Measurements from ENCODE around the gene HORMAD2. TPM values are rescaled to one million over a fixed set of nuclear protein-coding genes. Genes with fewer than 3 reads are reported as not detected.

HORMAD2 gene
- total and polyA plus RNA-seq, 2 donors (not counting 3 experiments of a cell fraction or from before 2014, with no cell fraction given), result not detected

GRCh38 chr22:30073743-30074142, 6.5 kb upstream of the HORMAD2 start:
- TF ChIP-seq EZH2 (IDR thresholded peaks at IDR 0.05; ENCODE audit: borderline replicate concordance, low read depth, low read length, severe bottlenecking) (no peak), POLR2A (IDR thresholded peaks at IDR 0.05; ENCODE audit: low read depth, low read length) (no peak), FOS (IDR thresholded peaks at IDR 0.05; ENCODE audit: borderline replicate concordance, insufficient read depth, low read length) (no peak), JUN (IDR thresholded peaks at IDR 0.05; ENCODE audit: borderline replicate concordance, insufficient read depth, insufficient read length, low read depth) (no peak), POLR2AphosphoS5 (IDR thresholded peaks at IDR 0.05; ENCODE audit: insufficient read depth, low read depth, low read length) (no peak), MYC (IDR thresholded peaks at IDR 0.05; ENCODE audit: low read depth, low read length) (no peak), GATA2 (IDR thresholded peaks at IDR 0.05; ENCODE audit: insufficient read depth, insufficient read length, low read depth, low read length) (no peak)
- TF ChIP-seq, protein P1, sequence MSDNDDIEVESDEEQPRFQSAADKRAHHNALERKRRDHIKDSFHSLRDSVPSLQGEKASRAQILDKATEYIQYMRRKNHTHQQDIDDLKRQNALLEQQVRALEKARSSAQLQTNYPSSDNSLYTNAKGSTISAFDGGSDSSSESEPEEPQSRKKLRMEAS (IDR thresholded peaks at IDR 0.05; ENCODE audit: insufficient read depth, insufficient read length), result no peak
- TF ChIP-seq, protein P2, sequence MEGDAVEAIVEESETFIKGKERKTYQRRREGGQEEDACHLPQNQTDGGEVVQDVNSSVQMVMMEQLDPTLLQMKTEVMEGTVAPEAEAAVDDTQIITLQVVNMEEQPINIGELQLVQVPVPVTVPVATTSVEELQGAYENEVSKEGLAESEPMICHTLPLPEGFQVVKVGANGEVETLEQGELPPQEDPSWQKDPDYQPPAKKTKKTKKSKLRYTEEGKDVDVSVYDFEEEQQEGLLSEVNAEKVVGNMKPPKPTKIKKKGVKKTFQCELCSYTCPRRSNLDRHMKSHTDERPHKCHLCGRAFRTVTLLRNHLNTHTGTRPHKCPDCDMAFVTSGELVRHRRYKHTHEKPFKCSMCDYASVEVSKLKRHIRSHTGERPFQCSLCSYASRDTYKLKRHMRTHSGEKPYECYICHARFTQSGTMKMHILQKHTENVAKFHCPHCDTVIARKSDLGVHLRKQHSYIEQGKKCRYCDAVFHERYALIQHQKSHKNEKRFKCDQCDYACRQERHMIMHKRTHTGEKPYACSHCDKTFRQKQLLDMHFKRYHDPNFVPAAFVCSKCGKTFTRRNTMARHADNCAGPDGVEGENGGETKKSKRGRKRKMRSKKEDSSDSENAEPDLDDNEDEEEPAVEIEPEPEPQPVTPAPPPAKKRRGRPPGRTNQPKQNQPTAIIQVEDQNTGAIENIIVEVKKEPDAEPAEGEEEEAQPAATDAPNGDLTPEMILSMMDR (IDR thresholded peaks at IDR 0.05; ENCODE audit: extremely low read depth in 1 of 2, insufficient read depth in 1 of 2, low read depth in 1 of 2, low read length in 2 of 2), result no peak
- Histone ChIP-seq H3K9me1 (replicated peaks; ENCODE audit: control insufficient read depth, extremely low read depth, insufficient read depth, low read length) (no peaks in the 10 kb centered on the region), H3K9ac (replicated peaks; ENCODE audit: extremely low read depth, insufficient read depth, low read length) (no peak overlapping the region), H3K4me2 (ENCODE audit: insufficient read depth, low read length) (no peak overlapping the region), H3K79me2 (ENCODE audit: control insufficient read depth, insufficient read depth, low read length) (no peaks in the 10 kb centered on the region), H3K4me1 (ENCODE audit: control insufficient read depth, extremely low read depth, insufficient read depth, low read length) (no peaks in the 10 kb centered on the region), H3K36me3 (ENCODE audit: control insufficient read depth in 2 of 2, extremely low read depth in 1 of 2, insufficient read depth in 2 of 2, low read length in 2 of 2) (no peaks in the 10 kb centered on the region), H2AFZ (ENCODE audit: low read depth, low read length) (no peak overlapping the region), H3K27me3 (ENCODE audit: control insufficient read depth in 2 of 2, insufficient read depth in 2 of 2, low read length in 2 of 2) (peaks cover 28 to 38% of the 10 kb centered on the region in 2 experiments), H3K9me3 (replicated peaks; ENCODE audit: control insufficient read depth, insufficient read depth, low read length) (no peaks in the 10 kb centered on the region), H3K4me3 (replicated peaks in 1 of 3; ENCODE audit: insufficient read depth in 1 of 3, low read depth in 1 of 3, low read length in 3 of 3) (no peak overlapping the region), H4K20me1 (replicated peaks; ENCODE audit: control insufficient read depth, extremely low read depth, insufficient read depth, low read length) (no peaks in the 10 kb centered on the region), H3K27ac (ENCODE audit: insufficient read depth, low read depth, low read length) (no peak overlapping the region)
- FAIRE-seq (no peak), DNase-seq (ENCODE audit: low read depth, low spot score) (no peak)
- BruUV-seq (replicated peaks), result no TSS peak
- CTCF ChIA-PET, result no interaction called here
- dilution Hi-C loops (cut with MboI; ENCODE audit: extremely low pct_ligation_motif_present, low sequenced_read_pairs), result no loop called here
- POLR2A ChIA-PET, result no interaction called here
- intact Hi-C loops (cut with micrococcal nuclease), result no loop called here

All from endothelial cell of umbilical vein (primary cell).